Liver (tissue), 3 donors: ENCODE measurements around the gene ITGB3.

Experiments used
- FOXA1 ChIP-seq: IDR thresholded peaks from 2 replicates; pipeline ENCODE4 v1.6.1; 2016; ENCODE audit warnings: antibody characterized with exemption
- GABPA ChIP-seq, 2 donors: IDR thresholded peaks in 1 of 2; conservative IDR thresholded peaks in 1 of 2; 2 replicates each; pipeline ENCODE4 v1.6.1; 2016; ENCODE audit warnings: antibody characterized with exemption in 2 of 2, mild to moderate bottlenecking in 1 of 2, moderate library complexity in 1 of 2
- RAD21 ChIP-seq, 2 donors: IDR thresholded peaks; 2 replicates each; pipeline ENCODE4 v1.6.1; 2016; ENCODE audit warnings: antibody characterized with exemption in 2 of 2, mild to moderate bottlenecking in 2 of 2
- RXRA ChIP-seq, 2 donors: IDR thresholded peaks; 2 replicates each; pipeline ENCODE4 v1.6.1; 2017 to 2018; ENCODE audit warnings: antibody characterized with exemption in 2 of 2, mild to moderate bottlenecking in 1 of 2
- SP1 ChIP-seq: IDR thresholded peaks from 2 replicates; pipeline ENCODE4 v1.6.1; 2018; ENCODE audit warnings: antibody characterized with exemption, mild to moderate bottlenecking
- TAF1 ChIP-seq: conservative IDR thresholded peaks from 2 replicates; pipeline ENCODE4 v1.6.1; 2016; ENCODE audit warnings: antibody characterized with exemption, mild to moderate bottlenecking
- YY1 ChIP-seq: IDR thresholded peaks from 2 replicates; pipeline ENCODE4 v1.6.1; 2016; ENCODE audit warnings: antibody characterized with exemption, mild to moderate bottlenecking
- TF ChIP-seq, protein P1 (sequence below): fragments of 150-350 bp; IDR thresholded peaks from 2 replicates; pipeline ENCODE4 v1.5.1; 2017; ENCODE audit warnings: improper control_type of control experiment, low read depth, low read length; ENCODE audit not compliant: missing input control
- donor health status: healthy.
- donor health status: healthy.

DNA sequence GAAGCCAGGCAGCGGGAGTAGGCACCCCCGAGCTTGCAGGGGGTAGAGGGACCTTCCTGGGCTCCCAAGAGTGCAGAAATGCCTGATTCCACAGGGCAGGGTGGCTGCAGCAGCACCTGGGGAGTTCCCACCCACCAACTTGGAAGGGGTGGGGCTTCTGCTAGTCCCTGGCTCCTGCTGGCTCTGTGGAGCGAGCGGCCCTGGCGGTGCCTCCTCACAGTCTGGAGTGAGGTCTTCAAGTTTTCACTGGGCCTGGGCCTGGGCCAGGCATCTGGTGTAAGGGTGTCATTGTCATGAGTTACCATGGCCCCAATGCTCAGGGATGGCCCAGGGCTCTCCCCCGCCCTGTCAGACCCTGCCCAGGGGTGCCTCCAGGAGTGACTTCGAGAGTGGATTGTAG lies 15.8 kb upstream of the ITGB3 start:
- TF ChIP-seq, protein P1, sequence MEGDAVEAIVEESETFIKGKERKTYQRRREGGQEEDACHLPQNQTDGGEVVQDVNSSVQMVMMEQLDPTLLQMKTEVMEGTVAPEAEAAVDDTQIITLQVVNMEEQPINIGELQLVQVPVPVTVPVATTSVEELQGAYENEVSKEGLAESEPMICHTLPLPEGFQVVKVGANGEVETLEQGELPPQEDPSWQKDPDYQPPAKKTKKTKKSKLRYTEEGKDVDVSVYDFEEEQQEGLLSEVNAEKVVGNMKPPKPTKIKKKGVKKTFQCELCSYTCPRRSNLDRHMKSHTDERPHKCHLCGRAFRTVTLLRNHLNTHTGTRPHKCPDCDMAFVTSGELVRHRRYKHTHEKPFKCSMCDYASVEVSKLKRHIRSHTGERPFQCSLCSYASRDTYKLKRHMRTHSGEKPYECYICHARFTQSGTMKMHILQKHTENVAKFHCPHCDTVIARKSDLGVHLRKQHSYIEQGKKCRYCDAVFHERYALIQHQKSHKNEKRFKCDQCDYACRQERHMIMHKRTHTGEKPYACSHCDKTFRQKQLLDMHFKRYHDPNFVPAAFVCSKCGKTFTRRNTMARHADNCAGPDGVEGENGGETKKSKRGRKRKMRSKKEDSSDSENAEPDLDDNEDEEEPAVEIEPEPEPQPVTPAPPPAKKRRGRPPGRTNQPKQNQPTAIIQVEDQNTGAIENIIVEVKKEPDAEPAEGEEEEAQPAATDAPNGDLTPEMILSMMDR: no peak
- no peak for TF ChIP-seq RAD21 (IDR thresholded peaks at IDR 0.05)
- TF ChIP-seq SP1: no peak
- TF ChIP-seq TAF1: no peak
- TF ChIP-seq YY1: no peak
- no peak for TF ChIP-seq FOXA1
- TF ChIP-seq RXRA (IDR thresholded peaks at IDR 0.05): no peak
- no peak for TF ChIP-seq GABPA (IDR thresholded peaks at IDR 0.05 in 1 of 2, conservative IDR thresholded peaks at IDR 0.05 in 1 of 2)
